CD4-positive, alpha-beta T cell treated with Interferon alpha-2 for 1 hour (primary cell): Measurements from ENCODE around the gene HSD11B2.

Experiments
- DNase-seq, 2 donors: peaks; one replicate each; pipeline ENCODE4 v3.0.0-alpha.2; 2020 to 2022

The HSD11B2 gene

GRCh38 chr16:67415872-67416793 lies 14.8 kb upstream of the HSD11B2 start, which contains the start of gene ZDHHC1:
Gene ZDHHC1, minus strand, starts transcription at chr16:67416477. Its CDS starts 8,702 bp downstream, at chr16:67407775.
- peak; percentile 31 to 54 for DNase-seq

- DNase-seq = no peak
Measured at GRCh38 chr16:67417333-67418061, 13.4 kb upstream of the HSD11B2 start.

GRCh38 chr16:67419502-67419901 lies 11.4 kb upstream of the HSD11B2 start:
- DNase-seq = no peak

GRCh38 chr16:67419931-67420330 lies 11.0 kb upstream of the HSD11B2 start:
- no peak for DNase-seq

- no peak for DNase-seq
Measured at GRCh38 chr16:67421030-67421429, 9.9 kb upstream of the HSD11B2 start.

- no peak for DNase-seq
Measured at GRCh38 chr16:67423015-67423414, 7.9 kb upstream of the HSD11B2 start.

- no peak for DNase-seq
Measured at GRCh38 chr16:67423611-67424260, 7.2 kb upstream of the HSD11B2 start.

GRCh38 chr16:67424261-67424615 lies 6.7 kb upstream of the HSD11B2 start:
- no peak for DNase-seq

GRCh38 chr16:67425061-67425460 lies 5.9 kb upstream of the HSD11B2 start:
- DNase-seq = no peak

- no peak for DNase-seq
Measured at GRCh38 chr16:67425580-67425979, 5.3 kb upstream of the HSD11B2 start.

GRCh38 chr16:67426022-67426421 lies 4.9 kb upstream of the HSD11B2 start:
- no peak for DNase-seq

- no peak for DNase-seq
Measured at GRCh38 chr16:67426950-67427349, 4.0 kb upstream of the HSD11B2 start.

GRCh38 chr16:67428146-67428731 lies 2.7 kb upstream of the HSD11B2 start:
- DNase-seq = peak; percentile 51 to 58

- DNase-seq = no peak
Measured at GRCh38 chr16:67429053-67429798, 1.7 kb upstream of the HSD11B2 start.

- DNase-seq = no peak
Measured at GRCh38 chr16:67429799-67430503, 970 bp upstream of the HSD11B2 start.

- peak in 1 of 2 donors; percentile 15 for DNase-seq
Measured at GRCh38 chr16:67430504-67430976, 381 bp upstream of the HSD11B2 start.

GRCh38 chr16:67431775-67432505 lies 1.0 kb downstream of the HSD11B2 start:
- no peak for DNase-seq

- no peak for DNase-seq
Measured at GRCh38 chr16:67432506-67432890, 1.6 kb downstream of the HSD11B2 start.

- DNase-seq = no peak
Measured at GRCh38 chr16:67433131-67433719, 2.3 kb downstream of the HSD11B2 start.

- DNase-seq = no peak
Measured at GRCh38 chr16:67435758-67436164, 4.8 kb downstream of the HSD11B2 start.
